Esophagus muscularis mucosa (tissue), 3 donors: ENCODE measurements around the gene MAP7.

ENCODE experiments used
- POLR2A ChIP-seq: fragments of 450-650 bp; IDR thresholded peaks from one replicate; pipeline ENCODE4 v1.6.1; 2017; ENCODE audit warnings: antibody characterized with exemption, moderate library complexity, mild to moderate bottlenecking, low read depth
- TF ChIP-seq, protein P1 (sequence below), 3 experiments: fragments of 200-600 bp in 2 of 3; fragments of 450-650 bp in 1 of 3; sonication (generic) in 2 of 3; IDR thresholded peaks; one replicate each; pipeline ENCODE4 v1.5.1; 2017 to 2019; ENCODE audit warnings: antibody characterized with exemption in 3 of 3, mild to moderate bottlenecking in 2 of 3, moderate library complexity in 1 of 3

DNA sequence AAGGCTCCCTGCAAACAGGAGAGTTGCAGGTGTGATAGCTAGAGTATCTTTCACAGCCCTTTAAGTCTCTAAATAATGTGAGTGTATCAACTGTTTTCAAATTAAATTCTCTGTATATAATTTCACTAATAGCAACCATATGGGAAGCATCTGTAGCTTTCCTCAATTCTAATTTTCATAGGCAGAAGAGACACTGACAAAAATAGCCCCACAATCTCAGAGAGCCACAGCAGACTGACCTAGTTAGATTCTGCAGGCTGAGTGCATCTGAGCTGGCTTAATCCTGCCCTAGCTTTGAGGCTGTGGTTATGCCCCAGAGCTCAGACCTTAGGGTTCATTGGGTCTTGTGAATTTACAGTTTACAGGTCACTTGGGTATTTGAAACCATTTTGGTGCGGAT is 63.9 kb downstream of the MAP7 start:
- TF ChIP-seq, protein P1, sequence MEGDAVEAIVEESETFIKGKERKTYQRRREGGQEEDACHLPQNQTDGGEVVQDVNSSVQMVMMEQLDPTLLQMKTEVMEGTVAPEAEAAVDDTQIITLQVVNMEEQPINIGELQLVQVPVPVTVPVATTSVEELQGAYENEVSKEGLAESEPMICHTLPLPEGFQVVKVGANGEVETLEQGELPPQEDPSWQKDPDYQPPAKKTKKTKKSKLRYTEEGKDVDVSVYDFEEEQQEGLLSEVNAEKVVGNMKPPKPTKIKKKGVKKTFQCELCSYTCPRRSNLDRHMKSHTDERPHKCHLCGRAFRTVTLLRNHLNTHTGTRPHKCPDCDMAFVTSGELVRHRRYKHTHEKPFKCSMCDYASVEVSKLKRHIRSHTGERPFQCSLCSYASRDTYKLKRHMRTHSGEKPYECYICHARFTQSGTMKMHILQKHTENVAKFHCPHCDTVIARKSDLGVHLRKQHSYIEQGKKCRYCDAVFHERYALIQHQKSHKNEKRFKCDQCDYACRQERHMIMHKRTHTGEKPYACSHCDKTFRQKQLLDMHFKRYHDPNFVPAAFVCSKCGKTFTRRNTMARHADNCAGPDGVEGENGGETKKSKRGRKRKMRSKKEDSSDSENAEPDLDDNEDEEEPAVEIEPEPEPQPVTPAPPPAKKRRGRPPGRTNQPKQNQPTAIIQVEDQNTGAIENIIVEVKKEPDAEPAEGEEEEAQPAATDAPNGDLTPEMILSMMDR (IDR thresholded peaks at IDR 0.05) = no peak
- no peak for TF ChIP-seq POLR2A
